ENCODE measurements around the gene FAF1.

GRCh38 chr1:50492142-50492541, 467.9 kb downstream of the FAF1 start:
- TF ChIP-seq CTCF (conservative IDR thresholded peaks at IDR 0.05; ENCODE audit: low read length) (no peak), EZH2phosphoT487 (IDR thresholded peaks at IDR 0.05; ENCODE audit: borderline replicate concordance, low read depth, low read length) (no peak)

Measured in OCI-LY7 (cell line).